WTC11 (cell line): ENCODE data around the gene FAAP24.

Experiments used
- CREB1 ChIP-seq: sonication (generic); formaldehyde crosslinking; IDR thresholded peaks from 2 replicates; pipeline ENCODE4 v1.8.0; 2023; ENCODE audit warnings: mild to moderate bottlenecking, missing genetic modification reagents
- CREM ChIP-seq: sonication (generic); formaldehyde crosslinking; IDR thresholded peaks from 2 replicates; pipeline ENCODE4 v1.8.1; 2022; ENCODE audit warnings: mild to moderate bottlenecking, missing genetic modification reagents, moderate library complexity
- JUN ChIP-seq: sonication (generic); formaldehyde crosslinking; IDR thresholded peaks from 2 replicates; pipeline ENCODE4 v1.8.0; 2023; ENCODE audit warnings: mild to moderate bottlenecking, missing genetic modification reagents
- NFYB ChIP-seq: sonication (generic); formaldehyde crosslinking; conservative IDR thresholded peaks from 2 replicates; pipeline ENCODE4 v1.8.0; 2022; ENCODE audit warnings: low read depth, missing genetic modification reagents
- NR1H2 ChIP-seq: sonication (generic); formaldehyde crosslinking; IDR thresholded peaks from 2 replicates; pipeline ENCODE4 v1.9.0; 2021; ENCODE audit warnings: mild to moderate bottlenecking, moderate library complexity, missing genetic modification reagents
- TP53 ChIP-seq: sonication (generic); formaldehyde crosslinking; IDR thresholded peaks from 2 replicates; pipeline ENCODE4 v1.8.1; 2023; ENCODE audit warnings: mild to moderate bottlenecking, missing genetic modification reagents
- ZNF219 ChIP-seq: sonication (generic); formaldehyde crosslinking; IDR thresholded peaks from 2 replicates; pipeline ENCODE4 v1.8.0; 2023; ENCODE audit warnings: missing genetic modification reagents, mild to moderate bottlenecking, borderline replicate concordance
- TF ChIP-seq, protein P1 (sequence below): fragments of 200-600 bp; IDR thresholded peaks from 2 replicates; pipeline ENCODE4 v1.8.0; 2022; ENCODE audit warnings: antibody characterized with exemption
- TF ChIP-seq, protein P2 (sequence below): sonication (generic); formaldehyde crosslinking; IDR thresholded peaks from 2 replicates; pipeline ENCODE4 v1.8.1; 2023; ENCODE audit warnings: mild to moderate bottlenecking, missing genetic modification reagents, moderate library complexity
- TF ChIP-seq, protein P3 (sequence below): sonication (generic); formaldehyde crosslinking; IDR thresholded peaks from 2 replicates; pipeline ENCODE4 v1.8.1; 2022; ENCODE audit warnings: missing genetic modification reagents, borderline replicate concordance
- TF ChIP-seq, protein P4 (sequence below): sonication (generic); formaldehyde crosslinking; conservative IDR thresholded peaks from 2 replicates; pipeline ENCODE4 v1.8.1; 2023; ENCODE audit warnings: mild to moderate bottlenecking, low read depth, missing genetic modification reagents, moderate library complexity
- TF ChIP-seq, protein P5 (sequence below): sonication (generic); formaldehyde crosslinking; IDR thresholded peaks from 2 replicates; pipeline ENCODE4 v1.8.1; 2022; ENCODE audit warnings: low read depth, mild to moderate bottlenecking, moderate library complexity, missing genetic modification reagents, borderline replicate concordance

DNA sequence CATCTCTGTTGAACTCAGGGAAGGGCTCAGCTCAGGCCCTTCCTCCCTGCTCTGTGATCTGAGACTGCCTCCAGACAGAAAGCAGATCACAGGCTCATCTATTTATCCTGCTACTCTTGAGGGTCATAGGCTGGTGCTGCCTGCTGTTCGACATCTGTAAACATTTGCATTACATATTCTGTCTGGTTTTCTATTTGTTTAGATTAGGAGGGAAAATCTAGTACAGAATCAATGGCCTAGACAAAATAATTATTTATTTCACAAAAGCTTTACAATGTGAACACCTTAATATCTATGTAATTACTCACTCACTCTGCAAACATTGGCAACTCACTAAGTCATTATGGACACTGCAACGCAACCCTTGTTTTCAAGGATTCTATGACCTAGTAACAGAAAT, 43.2 kb upstream of the FAAP24 start:
- no peak for TF ChIP-seq ZNF219 (CRISPR knock-in tag)
- TF ChIP-seq, protein P1, sequence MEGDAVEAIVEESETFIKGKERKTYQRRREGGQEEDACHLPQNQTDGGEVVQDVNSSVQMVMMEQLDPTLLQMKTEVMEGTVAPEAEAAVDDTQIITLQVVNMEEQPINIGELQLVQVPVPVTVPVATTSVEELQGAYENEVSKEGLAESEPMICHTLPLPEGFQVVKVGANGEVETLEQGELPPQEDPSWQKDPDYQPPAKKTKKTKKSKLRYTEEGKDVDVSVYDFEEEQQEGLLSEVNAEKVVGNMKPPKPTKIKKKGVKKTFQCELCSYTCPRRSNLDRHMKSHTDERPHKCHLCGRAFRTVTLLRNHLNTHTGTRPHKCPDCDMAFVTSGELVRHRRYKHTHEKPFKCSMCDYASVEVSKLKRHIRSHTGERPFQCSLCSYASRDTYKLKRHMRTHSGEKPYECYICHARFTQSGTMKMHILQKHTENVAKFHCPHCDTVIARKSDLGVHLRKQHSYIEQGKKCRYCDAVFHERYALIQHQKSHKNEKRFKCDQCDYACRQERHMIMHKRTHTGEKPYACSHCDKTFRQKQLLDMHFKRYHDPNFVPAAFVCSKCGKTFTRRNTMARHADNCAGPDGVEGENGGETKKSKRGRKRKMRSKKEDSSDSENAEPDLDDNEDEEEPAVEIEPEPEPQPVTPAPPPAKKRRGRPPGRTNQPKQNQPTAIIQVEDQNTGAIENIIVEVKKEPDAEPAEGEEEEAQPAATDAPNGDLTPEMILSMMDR: no peak
- TF ChIP-seq CREB1: no peak
- TF ChIP-seq, protein P2, sequence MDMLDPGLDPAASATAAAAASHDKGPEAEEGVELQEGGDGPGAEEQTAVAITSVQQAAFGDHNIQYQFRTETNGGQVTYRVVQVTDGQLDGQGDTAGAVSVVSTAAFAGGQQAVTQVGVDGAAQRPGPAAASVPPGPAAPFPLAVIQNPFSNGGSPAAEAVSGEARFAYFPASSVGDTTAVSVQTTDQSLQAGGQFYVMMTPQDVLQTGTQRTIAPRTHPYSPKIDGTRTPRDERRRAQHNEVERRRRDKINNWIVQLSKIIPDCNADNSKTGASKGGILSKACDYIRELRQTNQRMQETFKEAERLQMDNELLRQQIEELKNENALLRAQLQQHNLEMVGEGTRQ (CRISPR knock-in tag): no peak
- no peak for TF ChIP-seq TP53 (CRISPR knock-in tag)
- TF ChIP-seq, protein P3, sequence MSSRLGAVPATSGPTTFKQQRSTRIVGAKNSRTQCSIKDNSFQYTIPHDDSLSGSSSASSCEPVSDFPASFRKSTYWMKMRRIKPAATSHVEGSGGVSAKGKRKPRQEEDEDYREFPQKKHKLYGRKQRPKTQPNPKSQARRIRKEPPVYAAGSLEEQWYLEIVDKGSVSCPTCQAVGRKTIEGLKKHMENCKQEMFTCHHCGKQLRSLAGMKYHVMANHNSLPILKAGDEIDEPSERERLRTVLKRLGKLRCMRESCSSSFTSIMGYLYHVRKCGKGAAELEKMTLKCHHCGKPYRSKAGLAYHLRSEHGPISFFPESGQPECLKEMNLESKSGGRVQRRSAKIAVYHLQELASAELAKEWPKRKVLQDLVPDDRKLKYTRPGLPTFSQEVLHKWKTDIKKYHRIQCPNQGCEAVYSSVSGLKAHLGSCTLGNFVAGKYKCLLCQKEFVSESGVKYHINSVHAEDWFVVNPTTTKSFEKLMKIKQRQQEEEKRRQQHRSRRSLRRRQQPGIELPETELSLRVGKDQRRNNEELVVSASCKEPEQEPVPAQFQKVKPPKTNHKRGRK (CRISPR knock-in tag): no peak
- TF ChIP-seq, protein P4, sequence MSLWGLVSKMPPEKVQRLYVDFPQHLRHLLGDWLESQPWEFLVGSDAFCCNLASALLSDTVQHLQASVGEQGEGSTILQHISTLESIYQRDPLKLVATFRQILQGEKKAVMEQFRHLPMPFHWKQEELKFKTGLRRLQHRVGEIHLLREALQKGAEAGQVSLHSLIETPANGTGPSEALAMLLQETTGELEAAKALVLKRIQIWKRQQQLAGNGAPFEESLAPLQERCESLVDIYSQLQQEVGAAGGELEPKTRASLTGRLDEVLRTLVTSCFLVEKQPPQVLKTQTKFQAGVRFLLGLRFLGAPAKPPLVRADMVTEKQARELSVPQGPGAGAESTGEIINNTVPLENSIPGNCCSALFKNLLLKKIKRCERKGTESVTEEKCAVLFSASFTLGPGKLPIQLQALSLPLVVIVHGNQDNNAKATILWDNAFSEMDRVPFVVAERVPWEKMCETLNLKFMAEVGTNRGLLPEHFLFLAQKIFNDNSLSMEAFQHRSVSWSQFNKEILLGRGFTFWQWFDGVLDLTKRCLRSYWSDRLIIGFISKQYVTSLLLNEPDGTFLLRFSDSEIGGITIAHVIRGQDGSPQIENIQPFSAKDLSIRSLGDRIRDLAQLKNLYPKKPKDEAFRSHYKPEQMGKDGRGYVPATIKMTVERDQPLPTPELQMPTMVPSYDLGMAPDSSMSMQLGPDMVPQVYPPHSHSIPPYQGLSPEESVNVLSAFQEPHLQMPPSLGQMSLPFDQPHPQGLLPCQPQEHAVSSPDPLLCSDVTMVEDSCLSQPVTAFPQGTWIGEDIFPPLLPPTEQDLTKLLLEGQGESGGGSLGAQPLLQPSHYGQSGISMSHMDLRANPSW (CRISPR knock-in tag): no peak
- TF ChIP-seq JUN (CRISPR knock-in tag): no peak
- no peak for TF ChIP-seq CREM (CRISPR knock-in tag)
- TF ChIP-seq, protein P5, sequence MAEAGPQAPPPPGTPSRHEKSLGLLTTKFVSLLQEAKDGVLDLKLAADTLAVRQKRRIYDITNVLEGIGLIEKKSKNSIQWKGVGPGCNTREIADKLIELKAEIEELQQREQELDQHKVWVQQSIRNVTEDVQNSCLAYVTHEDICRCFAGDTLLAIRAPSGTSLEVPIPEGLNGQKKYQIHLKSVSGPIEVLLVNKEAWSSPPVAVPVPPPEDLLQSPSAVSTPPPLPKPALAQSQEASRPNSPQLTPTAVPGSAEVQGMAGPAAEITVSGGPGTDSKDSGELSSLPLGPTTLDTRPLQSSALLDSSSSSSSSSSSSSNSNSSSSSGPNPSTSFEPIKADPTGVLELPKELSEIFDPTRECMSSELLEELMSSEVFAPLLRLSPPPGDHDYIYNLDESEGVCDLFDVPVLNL (CRISPR knock-in tag): no peak
- no peak for TF ChIP-seq NFYB (CRISPR knock-in tag)
- TF ChIP-seq NR1H2 (CRISPR knock-in tag): no peak
